GM23248 (cell line): ENCODE measurements around the gene RIPOR3. TPM values are rescaled to one million over a fixed set of nuclear protein-coding genes. Genes with fewer than 3 reads are reported as not detected.

Experiments
- DNase-seq: peaks from one replicate; pipeline ENCODE4 v3.0.0-alpha.2; 2015
- H2AFZ ChIP-seq: fragments of 200-600 bp; sonication (generic); 2 replicates; pipeline ENCODE4 v1.6.1; 2016; ENCODE audit warnings: antibody characterized with exemption
- H3F3A ChIP-seq: fragments of 200-600 bp; sonication (generic); 2 replicates; pipeline ENCODE4 v1.6.1; 2016; ENCODE audit warnings: mild to moderate bottlenecking, antibody characterized with exemption, mixed run types; ENCODE audit not compliant: insufficient read depth
- H3K27ac ChIP-seq: fragments of 200-600 bp; sonication (generic); 2 replicates; pipeline ENCODE4 v1.5.1; 2016; ENCODE audit warnings: mild to moderate bottlenecking
- H3K27me3 ChIP-seq: fragments of 200-600 bp; sonication (generic); replicated peaks from 2 replicates; pipeline ENCODE4 v1.6.1; 2016; ENCODE audit warnings: mild to moderate bottlenecking; ENCODE audit not compliant: insufficient read depth
- H3K36me3 ChIP-seq: fragments of 200-600 bp; sonication (generic); 2 replicates; pipeline ENCODE4 v1.6.1; 2016; ENCODE audit warnings: low read depth, mild to moderate bottlenecking
- H3K4me1 ChIP-seq: fragments of 200-600 bp; sonication (generic); 2 replicates; pipeline ENCODE4 v1.6.1; 2016; ENCODE audit warnings: mild to moderate bottlenecking; ENCODE audit not compliant: insufficient read depth
- H3K4me2 ChIP-seq: fragments of 200-600 bp; sonication (generic); one replicate; pipeline ENCODE4 v1.6.1; 2016; ENCODE audit warnings: mild to moderate bottlenecking; ENCODE audit not compliant: unreplicated experiment
- H3K4me3 ChIP-seq: fragments of 200-600 bp; sonication (generic); 2 replicates; pipeline ENCODE4 v1.5.1; 2016; ENCODE audit warnings: mild to moderate bottlenecking
- H3K79me2 ChIP-seq: fragments of 200-600 bp; sonication (generic); 2 replicates; pipeline ENCODE4 v1.6.1; 2016; ENCODE audit warnings: mild to moderate bottlenecking; ENCODE audit not compliant: insufficient read depth
- H3K9ac ChIP-seq: fragments of 200-600 bp; sonication (generic); 2 replicates; pipeline ENCODE4 v1.6.1; 2016; ENCODE audit warnings: mild to moderate bottlenecking
- H3K9me2 ChIP-seq: fragments of 200-600 bp; sonication (generic); 2 replicates; pipeline ENCODE4 v1.6.1; 2016; ENCODE audit warnings: mixed run types, mild to moderate bottlenecking, moderate library complexity; ENCODE audit not compliant: insufficient read depth
- H3K9me3 ChIP-seq: fragments of 200-600 bp; sonication (generic); one replicate; pipeline ENCODE4 v1.6.1; 2017; ENCODE audit warnings: low read depth
- H4K20me1 ChIP-seq: fragments of 200-600 bp; sonication (generic); 2 replicates; pipeline ENCODE4 v1.6.0; 2016; ENCODE audit not compliant: insufficient read depth
- EZH2 ChIP-seq: fragments of 200-600 bp; sonication (generic); IDR thresholded peaks from 2 replicates; pipeline ENCODE4 v1.6.1; 2018; ENCODE audit warnings: antibody characterized with exemption, mild to moderate bottlenecking; ENCODE audit not compliant: insufficient read depth, poor library complexity, severe bottlenecking
- EZH2phosphoT487 ChIP-seq: fragments of 200-600 bp; sonication (generic); IDR thresholded peaks from 2 replicates; pipeline ENCODE4 v1.6.1; 2018; ENCODE audit warnings: antibody characterized with exemption, moderate library complexity, mild to moderate bottlenecking, low read depth; ENCODE audit not compliant: insufficient read depth
- WGBS, 2 experiments: methylation state at CpG; one replicate each; pipeline ENCODE4 v1.1.6; 2015 to 2017; ENCODE audit warnings: low lambda C conversion rate in 2 of 2, low coverage in 1 of 2; ENCODE audit errors: missing lambda C conversion rate in 2 of 2; 5-methylcytosine and 5-hydroxymethylcytosine counted together
- in situ Hi-C: fragments of 300-500 bp; cut with MboI; formaldehyde crosslinking; loops from 2 replicates; pipeline ENCODE4 v1.15.0; 2020
- polyA plus RNA-seq: library from polyadenylated mRNA; unstranded; fragments of >200 nt; fragmentation: Nextera tagmentation; extraction: Ambion mirVana; gene quantifications from 2 replicates; pipeline ENCODE4 v1.2.1, GENCODE V29; 2016
- total RNA-seq: library from RNA; depleted of rRNA; stranded (reverse); fragments of >200 nt; shearing (Covaris generic); gene quantifications from 2 replicates; pipeline ENCODE4 v1.2.3, GENCODE V29; 2014

Gene RIPOR3
- total and polyA plus RNA-seq, 2 experiments from 2014 or later = 0.49 TPM; not detected in 1

- no peak overlapping the region for H3K27ac ChIP-seq
- H4K20me1 ChIP-seq = no peaks in the 10 kb centered on the region
- H3K79me2 ChIP-seq = no peaks in the 10 kb centered on the region
- H3K4me2 ChIP-seq = no peak overlapping the region
- no peak for DNase-seq
- in situ Hi-C loops = no loop called here
- no peaks in the 10 kb centered on the region for H3K36me3 ChIP-seq
- H3K27me3 ChIP-seq = no peaks in the 10 kb centered on the region
- 0 out of 2 replicates have a peak overlapping the region, but pooled peaks have one; percentile 26 for H2AFZ ChIP-seq
- H3K9me3 ChIP-seq = no peaks in the 10 kb centered on the region
- H3K4me3 ChIP-seq = no peak overlapping the region
- peaks cover 26% of the 10 kb centered on the region for H3K4me1 ChIP-seq
- H3K9me2 ChIP-seq = no peaks in the 10 kb centered on the region
- H3F3A ChIP-seq = peaks cover 35% of the 10 kb centered on the region; the same call in 1 of the 2 replicates
- TF ChIP-seq EZH2 (no peak), EZH2phosphoT487 (no peak)
- H3K9ac ChIP-seq = no peak overlapping the region
- WGBS, 2 experiments = 39 to 49% methylated on average over 10 of the region's 10 CpGs
These were observed 32.5 kb downstream of the RIPOR3 start for GRCh38 chr20:50658804-50659380.

- peak overlapping the region; percentile 54 for H3K4me3 ChIP-seq
- TF ChIP-seq EZH2phosphoT487 = no peak
- no peak for TF ChIP-seq EZH2
- no peaks in the 10 kb centered on the region for H3K27me3 ChIP-seq
- peak overlapping the region; percentile 90 for H3K27ac ChIP-seq
- H4K20me1 ChIP-seq = no peaks in the 10 kb centered on the region
- in situ Hi-C loops = no loop called here
- peak overlapping the region; percentile 85 for H3K9ac ChIP-seq
- H3K4me1 ChIP-seq = peaks cover 16% of the 10 kb centered on the region
- H3K79me2 ChIP-seq = no peaks in the 10 kb centered on the region
- peak overlapping the region; percentile 81 for H3K4me2 ChIP-seq
- no peaks in the 10 kb centered on the region for H3K9me2 ChIP-seq
- H2AFZ ChIP-seq = peak overlapping the region; percentile 71
- WGBS, 2 experiments = 1 to 6% methylated on average over 16 of the region's 16 CpGs
- peaks cover 32% of the 10 kb centered on the region; the same call in 1 of the 2 replicates for H3F3A ChIP-seq
- DNase-seq = peak; percentile 92
- no peaks in the 10 kb centered on the region for H3K9me3 ChIP-seq
- H3K36me3 ChIP-seq = no peaks in the 10 kb centered on the region
These were observed 35.9 kb downstream of the RIPOR3 start for GRCh38 chr20:50655311-50655880.

- peak overlapping the region; percentile 85 for H3K9ac ChIP-seq
- 22 to 26% methylated on average over 6 of the region's 6 CpGs for WGBS, 2 experiments
- no peaks in the 10 kb centered on the region for H3K36me3 ChIP-seq
- H3F3A ChIP-seq = peaks cover 32% of the 10 kb centered on the region; the same call in 1 of the 2 replicates
- no peak for TF ChIP-seq EZH2phosphoT487
- TF ChIP-seq EZH2 = no peak
- peaks cover 16% of the 10 kb centered on the region for H3K4me1 ChIP-seq
- peak overlapping the region; percentile 54 for H3K4me3 ChIP-seq
- in situ Hi-C loops = no loop called here
- no peaks in the 10 kb centered on the region for H4K20me1 ChIP-seq
- DNase-seq = peak; percentile 65
- H3K27me3 ChIP-seq = no peaks in the 10 kb centered on the region
- no peaks in the 10 kb centered on the region for H3K79me2 ChIP-seq
- peak overlapping the region; percentile 81 for H3K4me2 ChIP-seq
- H3K9me3 ChIP-seq = no peaks in the 10 kb centered on the region
- H3K27ac ChIP-seq = peak overlapping the region; percentile 90
- no peaks in the 10 kb centered on the region for H3K9me2 ChIP-seq
- peak overlapping the region; percentile 71 for H2AFZ ChIP-seq
These were observed 36.4 kb downstream of the RIPOR3 start for GRCh38 chr20:50654904-50655303.

- Histone ChIP-seq H3K9me2 (no peaks in the 10 kb centered on the region), H3K4me1 (peaks cover 16% of the 10 kb centered on the region), H3K36me3 (no peaks in the 10 kb centered on the region), H4K20me1 (no peaks in the 10 kb centered on the region), H2AFZ (no peak overlapping the region), H3K9me3 (no peaks in the 10 kb centered on the region), H3F3A (peaks cover 32% of the 10 kb centered on the region; the same call in 1 of the 2 replicates), H3K4me2 (no peak overlapping the region), H3K4me3 (no peak overlapping the region), H3K9ac (no peak overlapping the region), H3K27me3 (no peaks in the 10 kb centered on the region), H3K79me2 (no peaks in the 10 kb centered on the region), H3K27ac (no peak overlapping the region)
- 86 to 88% methylated on average over 11 of the region's 11 CpGs for WGBS, 2 experiments
- in situ Hi-C loops = no loop called here
- no peak for TF ChIP-seq EZH2
- TF ChIP-seq EZH2phosphoT487 = no peak
- DNase-seq = peak; percentile 25
These were observed 38.5 kb downstream of the RIPOR3 start for GRCh38 chr20:50652702-50653294.
